ENCODE data around the gene WDR77. TPM values are rescaled to one million over a fixed set of nuclear protein-coding genes. Genes with fewer than 3 reads are reported as not detected.

The WDR77 gene
- total and polyA plus RNA-seq, 9 donors: 27.5 to 42.9 (median 37.0) TPM

DNA sequence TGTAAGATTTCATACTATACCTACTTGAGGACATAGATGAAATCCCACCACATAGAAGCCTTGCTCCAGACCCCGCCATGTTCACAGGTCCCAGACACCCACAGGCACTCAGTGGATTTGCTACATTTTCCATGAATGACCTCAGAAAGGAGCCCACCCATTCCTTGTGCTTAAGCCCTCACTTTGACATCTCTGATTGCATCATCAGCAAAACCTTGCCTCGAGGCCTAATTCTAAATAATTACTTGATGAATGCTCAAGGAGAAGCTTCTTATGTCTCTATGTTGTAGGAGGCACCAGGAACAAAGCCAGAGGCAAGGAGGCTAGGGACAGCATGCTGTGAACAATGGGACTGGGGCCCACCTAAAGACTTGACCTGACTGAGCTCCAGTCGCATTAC is 33.6 kb downstream of the WDR77 start:
- no peak overlapping the region for H3K27ac ChIP-seq (ENCODE audit: low read length)
- H3K4me3 ChIP-seq (ENCODE audit: low read length): no peak overlapping the region
- no peaks in the 10 kb centered on the region for H3K4me1 ChIP-seq (ENCODE audit: control insufficient read depth, insufficient read depth, low read length)
- no peaks in the 10 kb centered on the region for H3K36me3 ChIP-seq (ENCODE audit: control insufficient read depth, insufficient read depth, low read length)
- DNase-seq: no peak
- 80% methylated on average over 1 of the region's 3 CpGs for WGBS (ENCODE audit: insufficient coverage)
- no peaks in the 10 kb centered on the region for H3K9me3 ChIP-seq (replicated peaks; ENCODE audit: control insufficient read depth, low read depth, low read length)
- no peaks in the 10 kb centered on the region for H3K27me3 ChIP-seq (ENCODE audit: control insufficient read depth, insufficient read depth, low read length)

GRCh38 chr1:111414756-111415155 is 34.3 kb downstream of the WDR77 start:
- DNase-seq: no peak
- WGBS (ENCODE audit: insufficient coverage): 57% methylated on average over 1 of the region's 2 CpGs
- H3K4me1 ChIP-seq (ENCODE audit: control insufficient read depth, insufficient read depth, low read length): no peaks in the 10 kb centered on the region
- no peaks in the 10 kb centered on the region for H3K9me3 ChIP-seq (replicated peaks; ENCODE audit: control insufficient read depth, low read depth, low read length)
- H3K36me3 ChIP-seq (ENCODE audit: control insufficient read depth, insufficient read depth, low read length): no peaks in the 10 kb centered on the region
- H3K27ac ChIP-seq (ENCODE audit: low read length): no peak overlapping the region
- H3K4me3 ChIP-seq (ENCODE audit: low read length): no peak overlapping the region
- no peaks in the 10 kb centered on the region for H3K27me3 ChIP-seq (ENCODE audit: control insufficient read depth, insufficient read depth, low read length)

DNA sequence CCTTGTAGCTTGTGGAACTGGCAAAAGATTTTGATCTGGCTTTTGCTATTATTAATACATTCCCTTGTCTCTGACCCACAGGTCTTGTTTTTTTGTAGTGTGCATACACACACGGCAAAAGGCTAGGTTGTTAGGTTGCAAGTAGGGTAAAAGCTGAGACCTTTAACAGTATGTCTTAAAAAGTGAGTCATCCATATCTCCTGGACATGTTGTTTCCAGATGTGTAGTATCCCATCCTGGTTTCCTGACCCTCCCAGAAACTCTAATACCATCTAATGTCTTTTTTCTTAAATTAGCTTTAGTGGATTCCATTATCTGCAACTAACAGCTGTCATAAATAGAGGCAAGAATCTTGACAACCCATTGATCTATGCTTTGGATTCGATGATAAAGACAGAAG is 36.2 kb downstream of the WDR77 start:
- Histone ChIP-seq H3K36me3 (ENCODE audit: control insufficient read depth, insufficient read depth, low read length) (no peaks in the 10 kb centered on the region), H3K27ac (ENCODE audit: low read length) (no peak overlapping the region), H3K4me1 (ENCODE audit: control insufficient read depth, insufficient read depth, low read length) (no peaks in the 10 kb centered on the region), H3K9me3 (replicated peaks; ENCODE audit: control insufficient read depth, low read depth, low read length) (no peaks in the 10 kb centered on the region), H3K27me3 (ENCODE audit: control insufficient read depth, insufficient read depth, low read length) (no peaks in the 10 kb centered on the region), H3K4me3 (ENCODE audit: low read length) (no peak overlapping the region)
- WGBS (ENCODE audit: insufficient coverage): no CpG with 5 or more reads among the region's 2 CpGs
- DNase-seq: no peak

DNA sequence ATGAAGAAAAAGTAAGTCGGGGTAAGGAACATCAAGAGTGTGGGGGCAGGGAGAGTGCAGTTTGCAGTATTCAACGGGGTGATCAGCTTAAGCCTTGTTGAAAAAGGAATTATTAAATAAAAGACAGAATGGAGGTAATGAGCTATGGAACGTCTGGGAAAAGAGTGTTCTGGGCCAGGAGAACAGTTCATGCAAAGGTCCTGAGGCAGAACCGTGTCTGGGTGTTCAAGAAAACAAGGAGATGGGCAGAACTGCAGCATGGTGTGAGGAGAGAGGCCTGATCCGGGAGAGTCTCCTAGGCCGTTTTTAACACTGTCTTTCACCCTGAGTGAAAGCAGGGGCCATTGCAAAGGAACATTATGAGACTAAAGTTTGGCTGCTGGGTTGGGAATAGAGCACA is 41.8 kb downstream of the WDR77 start:
- H3K4me1 ChIP-seq (ENCODE audit: control insufficient read depth, insufficient read depth, low read length): peaks cover 2% of the 10 kb centered on the region
- H3K27me3 ChIP-seq (ENCODE audit: control insufficient read depth, insufficient read depth, low read length): no peaks in the 10 kb centered on the region
- no peaks in the 10 kb centered on the region for H3K36me3 ChIP-seq (ENCODE audit: control insufficient read depth, insufficient read depth, low read length)
- no peaks in the 10 kb centered on the region for H3K9me3 ChIP-seq (replicated peaks; ENCODE audit: control insufficient read depth, low read depth, low read length)
- no peak overlapping the region for H3K4me3 ChIP-seq (ENCODE audit: low read length)
- no peak overlapping the region for H3K27ac ChIP-seq (ENCODE audit: low read length)
- WGBS (ENCODE audit: insufficient coverage): 61% methylated on average over 6 of the region's 6 CpGs
- no peak for DNase-seq

DNA sequence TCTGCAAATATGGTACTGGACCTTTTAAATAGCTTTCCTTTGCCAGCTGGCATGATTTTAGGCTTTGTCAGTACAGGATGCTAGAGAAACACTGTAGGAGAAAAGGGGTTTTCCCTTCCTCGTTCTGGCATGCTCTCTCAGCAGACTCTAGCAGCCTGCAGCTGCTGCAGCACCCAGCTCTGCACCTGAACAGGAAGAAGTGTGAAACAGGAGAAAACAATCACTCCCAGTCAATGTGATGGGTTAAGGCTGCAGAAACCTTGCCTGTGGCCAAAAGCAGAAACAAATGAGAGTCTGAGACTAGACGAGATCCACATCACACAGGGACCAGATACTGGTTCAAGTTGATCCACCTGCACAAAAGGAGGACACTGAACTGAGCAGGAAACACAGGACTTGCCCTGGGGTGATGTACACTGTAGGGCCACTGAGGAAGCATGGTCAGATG is 42.7 kb downstream of the WDR77 start:
- peaks cover 2% of the 10 kb centered on the region for H3K4me1 ChIP-seq (ENCODE audit: control insufficient read depth, insufficient read depth, low read length)
- no peak overlapping the region for H3K27ac ChIP-seq (ENCODE audit: low read length)
- no peaks in the 10 kb centered on the region for H3K9me3 ChIP-seq (replicated peaks; ENCODE audit: control insufficient read depth, low read depth, low read length)
- DNase-seq: peak; percentile 89
- H3K4me3 ChIP-seq (ENCODE audit: low read length): no peak overlapping the region
- 17% methylated on average over 1 of the region's 2 CpGs for WGBS (ENCODE audit: insufficient coverage)
- H3K27me3 ChIP-seq (ENCODE audit: control insufficient read depth, insufficient read depth, low read length): no peaks in the 10 kb centered on the region
- no peaks in the 10 kb centered on the region for H3K36me3 ChIP-seq (ENCODE audit: control insufficient read depth, insufficient read depth, low read length)

GRCh38 chr1:111404588-111404987 is 44.5 kb downstream of the WDR77 start:
- no peak overlapping the region for H3K27ac ChIP-seq (ENCODE audit: low read length)
- H3K9me3 ChIP-seq (replicated peaks; ENCODE audit: control insufficient read depth, low read depth, low read length): no peaks in the 10 kb centered on the region
- H3K27me3 ChIP-seq (ENCODE audit: control insufficient read depth, insufficient read depth, low read length): no peaks in the 10 kb centered on the region
- DNase-seq: no peak
- H3K36me3 ChIP-seq (ENCODE audit: control insufficient read depth, insufficient read depth, low read length): no peaks in the 10 kb centered on the region
- H3K4me3 ChIP-seq (ENCODE audit: low read length): no peak overlapping the region
- H3K4me1 ChIP-seq (ENCODE audit: control insufficient read depth, insufficient read depth, low read length): peaks cover 2% of the 10 kb centered on the region
- 92% methylated on average over 2 of the region's 4 CpGs for WGBS (ENCODE audit: insufficient coverage)

- H3K4me1 ChIP-seq (ENCODE audit: control insufficient read depth, insufficient read depth, low read length): peaks cover 2% of the 10 kb centered on the region
- H3K27me3 ChIP-seq (ENCODE audit: control insufficient read depth, insufficient read depth, low read length): no peaks in the 10 kb centered on the region
- no peak overlapping the region for H3K27ac ChIP-seq (ENCODE audit: low read length)
- DNase-seq: no peak
- WGBS (ENCODE audit: insufficient coverage): 100% methylated on average over 1 of the region's 5 CpGs
- H3K4me3 ChIP-seq (ENCODE audit: low read length): no peak overlapping the region
- H3K36me3 ChIP-seq (ENCODE audit: control insufficient read depth, insufficient read depth, low read length): no peaks in the 10 kb centered on the region
- H3K9me3 ChIP-seq (replicated peaks; ENCODE audit: control insufficient read depth, low read depth, low read length): no peaks in the 10 kb centered on the region
Observed at GRCh38 chr1:111402083-111402482, 47.0 kb downstream of the WDR77 start.

- WGBS (ENCODE audit: insufficient coverage): 23% methylated on average over 4 of the region's 9 CpGs
- H3K27me3 ChIP-seq (ENCODE audit: control insufficient read depth, insufficient read depth, low read length): no peaks in the 10 kb centered on the region
- H3K36me3 ChIP-seq (ENCODE audit: control insufficient read depth, insufficient read depth, low read length): no peaks in the 10 kb centered on the region
- no peaks in the 10 kb centered on the region for H3K9me3 ChIP-seq (replicated peaks; ENCODE audit: control insufficient read depth, low read depth, low read length)
- no peak overlapping the region for H3K4me3 ChIP-seq (ENCODE audit: low read length)
- H3K4me1 ChIP-seq (ENCODE audit: control insufficient read depth, insufficient read depth, low read length): no peaks in the 10 kb centered on the region
- H3K27ac ChIP-seq (ENCODE audit: low read length): no peak overlapping the region
- peak; percentile 58 for DNase-seq
Observed at GRCh38 chr1:111399792-111400610, 49.1 kb downstream of the WDR77 start.

DNA sequence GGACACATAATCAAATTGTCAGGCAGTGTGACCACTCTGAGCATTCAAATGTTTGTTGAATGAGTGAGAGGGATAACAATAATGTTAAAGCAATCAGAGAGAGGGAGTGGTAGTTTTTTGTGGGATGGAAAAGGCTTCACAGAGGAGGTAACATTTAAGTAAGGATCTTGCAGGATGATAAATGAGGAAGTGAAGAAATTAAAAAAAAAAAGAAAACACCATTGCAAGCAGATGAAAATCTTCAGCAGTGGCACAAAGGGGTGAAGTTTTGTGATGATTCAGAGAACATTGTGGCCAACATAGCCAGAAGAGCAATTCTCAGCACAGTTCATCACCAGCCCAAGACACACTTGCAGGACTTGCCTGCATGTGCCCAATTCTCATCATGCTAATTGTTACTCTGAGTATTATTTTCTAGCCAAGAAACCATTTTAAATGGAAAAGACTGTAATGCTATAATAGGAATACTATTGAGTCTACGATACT is 56.6 kb downstream of the WDR77 start:
- H3K27me3 ChIP-seq (ENCODE audit: control insufficient read depth, insufficient read depth, low read length): no peaks in the 10 kb centered on the region
- no peaks in the 10 kb centered on the region for H3K4me1 ChIP-seq (ENCODE audit: control insufficient read depth, insufficient read depth, low read length)
- no peak overlapping the region for H3K4me3 ChIP-seq (ENCODE audit: low read length)
- H3K9me3 ChIP-seq (replicated peaks; ENCODE audit: control insufficient read depth, low read depth, low read length): no peaks in the 10 kb centered on the region
- no CpG with 5 or more reads among the region's 1 CpG for WGBS (ENCODE audit: insufficient coverage)
- no peak for DNase-seq
- no peak overlapping the region for H3K27ac ChIP-seq (ENCODE audit: low read length)
- no peaks in the 10 kb centered on the region for H3K36me3 ChIP-seq (ENCODE audit: control insufficient read depth, insufficient read depth, low read length)

- no CpG with 5 or more reads among the region's 1 CpG for WGBS (ENCODE audit: insufficient coverage)
- Histone ChIP-seq H3K27ac (ENCODE audit: low read length) (no peak overlapping the region), H3K27me3 (ENCODE audit: control insufficient read depth, insufficient read depth, low read length) (no peaks in the 10 kb centered on the region), H3K4me1 (ENCODE audit: control insufficient read depth, insufficient read depth, low read length) (no peaks in the 10 kb centered on the region), H3K36me3 (ENCODE audit: control insufficient read depth, insufficient read depth, low read length) (no peaks in the 10 kb centered on the region), H3K4me3 (ENCODE audit: low read length) (no peak overlapping the region), H3K9me3 (replicated peaks; ENCODE audit: control insufficient read depth, low read depth, low read length) (no peaks in the 10 kb centered on the region)
- no peak for DNase-seq
Observed at GRCh38 chr1:111392042-111392441, 57.0 kb downstream of the WDR77 start.
